RCC 7860 (cell line): ENCODE measurements around the gene CLK1.
"Not testable (repeated sequence)": the region's sequence is repeated elsewhere in the genome, so short reads cannot be mapped to it uniquely, and the experiment has no call there.

ENCODE experiments used
- DNase-seq: peaks from one replicate; pipeline ENCODE4 v3.0.0-alpha.2; 2015; ENCODE audit warnings: low spot score
- FAIRE-seq: peaks from 2 replicates; lab custom pipeline; 2012; peaks lifted over from hg19 to GRCh38; lab: Jason Lieb, UNC

CLK1 gene

GRCh38 chr2:200864176-200865034 lies at the start of gene CLK1:
Gene CLK1 (minus strand): TSS chr2:200864658. CDS start chr2:200861862, 2,796 bp downstream.
- FAIRE-seq (no peak), DNase-seq (peak; percentile 78)

- peak; percentile 38 for DNase-seq
- FAIRE-seq: no peak
Measured at GRCh38 chr2:200913654-200914053, 49.2 kb upstream of the CLK1 start.

GRCh38 chr2:200909958-200910357 lies 45.5 kb upstream of the CLK1 start:
- FAIRE-seq: no peak

GRCh38 chr2:200905618-200906296 lies 41.3 kb upstream of the CLK1 start:
- DNase-seq (peak; percentile 57), FAIRE-seq (peak; percentile 41)

More at GRCh38 chr2:200909958-200910357, 45.5 kb upstream of the CLK1 start:
- no peak for DNase-seq

- DNase-seq (peak; percentile 87), FAIRE-seq (peak; percentile 88)
Measured at GRCh38 chr2:200901459-200902072, 37.1 kb upstream of the CLK1 start.

- no peak for FAIRE-seq
- no peak for DNase-seq
Measured at GRCh38 chr2:200899482-200899881, 35.0 kb upstream of the CLK1 start.

- peak; percentile 84 for FAIRE-seq
- DNase-seq: peak; percentile 95
Measured at GRCh38 chr2:200888704-200889625, 24.5 kb upstream of the CLK1 start, which contains the start of the genes NIF3L1 and PPIL3. Gene NIF3L1 (plus strand): TSS chr2:200889371. CDS start chr2:200891944, 2,573 bp downstream. Gene PPIL3 (minus strand): TSS chr2:200889077. CDS start chr2:200887615, 1,462 bp downstream.

- DNase-seq: not testable (repeated sequence)
Measured at GRCh38 chr2:200881715-200882249, 17.3 kb upstream of the CLK1 start.

GRCh38 chr2:200878289-200878880 lies 13.9 kb upstream of the CLK1 start:
- DNase-seq (no peak), FAIRE-seq (no peak)

More at GRCh38 chr2:200881715-200882249, 17.3 kb upstream of the CLK1 start:
- not testable (repeated sequence) for FAIRE-seq

GRCh38 chr2:200877443-200877842 lies 13.0 kb upstream of the CLK1 start:
- DNase-seq (no peak), FAIRE-seq (no peak)

- DNase-seq (no peak), FAIRE-seq (no peak)
Measured at GRCh38 chr2:200873560-200873959, 9.1 kb upstream of the CLK1 start.

GRCh38 chr2:200871151-200871550 lies 6.7 kb upstream of the CLK1 start:
- DNase-seq (no peak), FAIRE-seq (no peak)

GRCh38 chr2:200869014-200869413 lies 4.6 kb upstream of the CLK1 start:
- no peak for FAIRE-seq

GRCh38 chr2:200863782-200864175 lies 679 bp downstream of the CLK1 start:
- no peak for FAIRE-seq
- DNase-seq: no peak

More at GRCh38 chr2:200869014-200869413, 4.6 kb upstream of the CLK1 start:
- no peak for DNase-seq

- DNase-seq (peak; percentile 15), FAIRE-seq (no peak)
Measured at GRCh38 chr2:200862532-200863000, 1.9 kb downstream of the CLK1 start.

- no peak for DNase-seq
- no peak for FAIRE-seq
Measured at GRCh38 chr2:200861617-200862155, 2.8 kb downstream of the CLK1 start.

GRCh38 chr2:200860092-200860795 lies 4.2 kb downstream of the CLK1 start:
- FAIRE-seq (no peak), DNase-seq (no peak)

GRCh38 chr2:200856806-200857205 lies 7.7 kb downstream of the CLK1 start:
- DNase-seq: no peak
- no peak for FAIRE-seq
